ENCODE measurements around the gene TBC1D22A. TPM values are rescaled to one million over a fixed set of nuclear protein-coding genes. Genes with fewer than 3 reads are reported as not detected.

Gene TBC1D22A
- total and polyA plus RNA-seq, 2 experiments from 2014 or later = 9.6 to 13.3 TPM

DNA sequence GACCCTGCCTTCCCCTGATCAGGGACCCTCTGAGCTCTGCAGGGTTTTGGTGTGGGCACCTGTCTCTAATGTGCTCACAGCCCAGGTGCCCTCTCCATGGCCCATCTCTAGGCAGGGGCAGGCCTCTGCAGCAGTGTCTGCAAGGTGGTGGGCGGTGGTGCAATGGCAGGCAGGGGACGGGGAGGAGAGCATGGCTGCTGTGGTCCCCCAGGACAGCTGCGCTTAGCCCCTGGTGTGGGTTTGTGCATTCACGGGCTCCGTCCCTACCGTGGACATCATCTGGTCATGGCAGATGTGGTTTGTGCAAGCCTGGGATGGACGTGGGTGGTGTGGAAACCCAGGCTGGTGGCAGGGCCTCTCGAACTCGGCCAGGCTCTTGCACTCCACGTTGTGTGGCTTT is 443.1 kb downstream of the TBC1D22A start:
- H3K9me3 Mint-ChIP-seq = peaks cover 85% of the 10 kb centered on the region
- H3K4me1 Mint-ChIP-seq = no peaks in the 10 kb centered on the region
- TF ChIP-seq EZH2 (IDR thresholded peaks at IDR 0.05; ENCODE audit: low read depth, unreplicated experiment) (no peak), CREB1 (CRISPR knock-in tag; IDR thresholded peaks at IDR 0.05; ENCODE audit: low read depth) (no peak), POLR2AphosphoS5 (IDR thresholded peaks at IDR 0.05; ENCODE audit: low read depth) (no peak), ZNF462 (CRISPR knock-in tag; IDR thresholded peaks at IDR 0.05) (no peak)
- Histone ChIP-seq H4K20me1 (replicated peaks; ENCODE audit: insufficient read depth) (no peaks in the 10 kb centered on the region), H3F3A (replicated peaks; ENCODE audit: low read depth) (no peaks in the 10 kb centered on the region), H3K27me3 (ENCODE audit: insufficient read depth) (no peaks in the 10 kb centered on the region), H3K4me1 (ENCODE audit: insufficient read depth) (no peaks in the 10 kb centered on the region), H3K79me2 (replicated peaks; ENCODE audit: insufficient read depth) (no peaks in the 10 kb centered on the region), H3K36me3 (ENCODE audit: insufficient read depth) (no peaks in the 10 kb centered on the region), H3K9me2 (ENCODE audit: insufficient read depth) (no peaks in the 10 kb centered on the region), H2AFZ (no peak overlapping the region), H3K4me3 (no peak overlapping the region), H3K27ac (ENCODE audit: low read depth) (no peak overlapping the region), H3K4me2 (no peak overlapping the region)
- ATAC-seq = no peak
- H3K27me3 Mint-ChIP-seq (ENCODE audit: insufficient read depth, low read depth, poor library complexity) = peaks cover 6% of the 10 kb centered on the region
- H3K36me3 Mint-ChIP-seq (ENCODE audit: low read depth) = peaks cover 38% of the 10 kb centered on the region
- H3K4me3 Mint-ChIP-seq = no peak overlapping the region
- H3K27ac Mint-ChIP-seq = no peak overlapping the region
- no peak for DNase-seq (ENCODE audit: low spot score)

- Mint-ChIP-seq H3K27ac (no peak overlapping the region), H3K36me3 (ENCODE audit: low read depth) (peaks cover 39% of the 10 kb centered on the region), H3K27me3 (ENCODE audit: insufficient read depth, low read depth, poor library complexity) (peaks cover 5% of the 10 kb centered on the region), H3K9me3 (peaks cover 85% of the 10 kb centered on the region), H3K4me1 (no peaks in the 10 kb centered on the region), H3K4me3 (no peak overlapping the region)
- H2AFZ ChIP-seq = no peak overlapping the region
- H3K4me3 ChIP-seq = no peak overlapping the region
- no peaks in the 10 kb centered on the region for H3K36me3 ChIP-seq (ENCODE audit: insufficient read depth)
- no peaks in the 10 kb centered on the region for H3K27me3 ChIP-seq (ENCODE audit: insufficient read depth)
- no peak overlapping the region for H3K27ac ChIP-seq (ENCODE audit: low read depth)
- no peaks in the 10 kb centered on the region for H4K20me1 ChIP-seq (replicated peaks; ENCODE audit: insufficient read depth)
- DNase-seq (ENCODE audit: low spot score) (no peak), ATAC-seq (no peak)
- H3K4me2 ChIP-seq = no peak overlapping the region
- no peaks in the 10 kb centered on the region for H3F3A ChIP-seq (replicated peaks; ENCODE audit: low read depth)
- no peaks in the 10 kb centered on the region for H3K79me2 ChIP-seq (replicated peaks; ENCODE audit: insufficient read depth)
- H3K4me1 ChIP-seq (ENCODE audit: insufficient read depth) = no peaks in the 10 kb centered on the region
- H3K9me2 ChIP-seq (ENCODE audit: insufficient read depth) = no peaks in the 10 kb centered on the region
- TF ChIP-seq EZH2phosphoT487 (IDR thresholded peaks at IDR 0.05; ENCODE audit: unreplicated experiment) = no peak
- TF ChIP-seq NANOG (IDR thresholded peaks at IDR 0.05; ENCODE audit: borderline replicate concordance) = no peak
- TF ChIP-seq CTCF (conservative IDR thresholded peaks at IDR 0.05; ENCODE audit: low read depth in 2 of 2) = no peak
- no peak for TF ChIP-seq CREB1 (CRISPR knock-in tag; IDR thresholded peaks at IDR 0.05; ENCODE audit: low read depth)
These were observed 443.7 kb downstream of the TBC1D22A start for GRCh38 chr22:47206164-47206563.
